Measurements from ENCODE around the gene OLFM2.
A peak's percentile ranks its signal among the peaks of the same experiment; 100 is the strongest.
"Not testable (repeated sequence)": the region's sequence is repeated elsewhere in the genome, so short reads cannot be mapped to it uniquely, and the experiment has no call there.

Gene OLFM2

GRCh38 chr19:9857920-9858746, 78.2 kb downstream of the OLFM2 start:
- DNase-seq = no peak

GRCh38 chr19:9857076-9857721, 79.1 kb downstream of the OLFM2 start:
- no peak for DNase-seq

- no peak for DNase-seq
These were observed 79.7 kb downstream of the OLFM2 start for GRCh38 chr19:9856609-9857008.

GRCh38 chr19:9854282-9854846, 82.0 kb downstream of the OLFM2 start:
- no peak for DNase-seq

- DNase-seq = no peak
These were observed 85.9 kb downstream of the OLFM2 start for GRCh38 chr19:9850235-9850959.

GRCh38 chr19:9849791-9850190, 86.5 kb downstream of the OLFM2 start:
- DNase-seq = no peak

- no peak for DNase-seq
These were observed 87.6 kb downstream of the OLFM2 start for GRCh38 chr19:9848762-9849161.

- no peak for DNase-seq
These were observed 88.3 kb downstream of the OLFM2 start for GRCh38 chr19:9848060-9848459.

- no peak for DNase-seq
These were observed 89.1 kb downstream of the OLFM2 start for GRCh38 chr19:9847087-9847671.

- DNase-seq = not testable (repeated sequence)
These were observed 92.6 kb downstream of the OLFM2 start for GRCh38 chr19:9843626-9844273.

- no peak for DNase-seq
These were observed 93.3 kb downstream of the OLFM2 start for GRCh38 chr19:9842834-9843625.

- DNase-seq = no peak
These were observed 96.9 kb downstream of the OLFM2 start for GRCh38 chr19:9839415-9839814.

GRCh38 chr19:9838324-9838723, 98.0 kb downstream of the OLFM2 start:
- no peak for DNase-seq

GRCh38 chr19:9836021-9836420, 100.3 kb downstream of the OLFM2 start:
- no peak for DNase-seq

GRCh38 chr19:9835507-9835949, 100.8 kb downstream of the OLFM2 start:
- no peak for DNase-seq

GRCh38 chr19:9834726-9835506, 101.4 kb downstream of the OLFM2 start, which contains the start of gene PIN1:
Gene PIN1 (plus strand): TSS chr19:9835318. CDS start chr19:9835345, 27 bp downstream.
- DNase-seq = peak; percentile 97

- DNase-seq = no peak
These were observed 102.0 kb downstream of the OLFM2 start for GRCh38 chr19:9834307-9834725.

GRCh38 chr19:9828551-9829063, 107.7 kb downstream of the OLFM2 start:
- DNase-seq = no peak

- peak; percentile 84 for DNase-seq
These were observed 108.8 kb downstream of the OLFM2 start, which contains the start of gene UBL5 for GRCh38 chr19:9827289-9828238. Gene UBL5 (plus strand): TSS chr19:9827918. CDS start chr19:9828338, 420 bp downstream.
